Right atrium auricular region (tissue), 2 donors: ENCODE measurements around the gene KLRB1. TPM values are rescaled to one million over a fixed set of nuclear protein-coding genes. Genes with fewer than 3 reads are reported as not detected.
"Not testable (repeated sequence)": the region's sequence is repeated elsewhere in the genome, so short reads cannot be mapped to it uniquely, and the experiment has no call there.

Experiments used
- DNase-seq: peaks from one replicate; pipeline ENCODE4 v3.0.0-alpha.2; 2019; ENCODE audit warnings: low spot score
- H3K27ac ChIP-seq, 2 donors: fragments of 200-600 bp; sonication (generic); 1 replicate in 1 of 2; 2 replicates in 1 of 2; pipeline ENCODE4 v1.5.1; 2016 to 2019
- H3K27me3 ChIP-seq, 2 donors: fragments of 200-600 bp; sonication (generic); one replicate each; pipeline versions ENCODE4 v1.5.1 to v1.6.0; 2017 to 2019
- H3K36me3 ChIP-seq: fragments of 200-600 bp; sonication (generic); one replicate; pipeline ENCODE4 v1.5.1; 2016
- H3K4me1 ChIP-seq, 2 donors: fragments of 200-600 bp; sonication (generic); one replicate each; pipeline versions ENCODE4 v1.5.1 to v1.6.0; 2017 to 2019
- H3K4me3 ChIP-seq, 2 donors: fragments of 200-600 bp; sonication (generic); 1 replicate in 1 of 2; 2 replicates in 1 of 2; pipeline ENCODE4 v1.5.1; 2017 to 2019; ENCODE audit warnings: mild to moderate bottlenecking in 1 of 2, moderate library complexity in 1 of 2
- H3K9me3 ChIP-seq, 2 donors: fragments of 200-600 bp; sonication (generic); one replicate each; pipeline ENCODE4 v1.5.1; 2019
- CTCF ChIP-seq, 2 donors: fragments of 200-600 bp; sonication (generic); IDR thresholded peaks; one replicate each; pipeline ENCODE4 v1.5.1; 2019; ENCODE audit warnings: antibody characterized with exemption in 2 of 2
- total RNA-seq, 2 donors: library from RNA; depleted of rRNA; stranded (reverse); fragments of >200 nt; gene quantifications; one replicate each; pipeline ENCODE4 v1.1.0, GENCODE V29; 2016

KLRB1 gene
- total RNA-seq, 2 donors from 2014 or later, result 0.75 TPM; not detected in 1

DNA sequence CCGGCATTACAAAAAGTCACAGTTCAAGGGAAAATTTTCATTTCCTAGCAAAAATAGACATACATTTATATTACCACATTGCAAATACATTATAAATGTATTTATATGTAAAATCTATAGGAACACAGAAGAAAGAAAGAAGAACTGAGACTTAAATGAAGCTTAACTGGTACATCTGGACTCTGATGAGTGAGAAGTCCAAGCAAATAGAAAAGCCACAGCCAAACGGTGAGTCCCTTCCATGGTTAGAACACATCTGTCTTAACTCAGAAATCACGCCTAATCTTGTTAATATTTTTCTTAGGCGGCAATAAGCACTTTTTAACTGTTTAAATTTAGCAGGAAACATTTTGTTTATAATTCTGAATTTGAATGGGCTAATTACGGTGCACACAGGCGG lies 9.4 kb upstream of the KLRB1 start:
- H3K9me3 ChIP-seq, result no peaks in the 10 kb centered on the region
- no peak overlapping the region for H3K4me3 ChIP-seq
- no peaks in the 10 kb centered on the region for H3K4me1 ChIP-seq
- no peak overlapping the region for H3K27ac ChIP-seq
- TF ChIP-seq CTCF (IDR thresholded peaks at IDR 0.05), result no peak
- H3K27me3 ChIP-seq, result no peaks in the 10 kb centered on the region
- no peaks in the 10 kb centered on the region for H3K36me3 ChIP-seq
- DNase-seq, result no peak

DNA sequence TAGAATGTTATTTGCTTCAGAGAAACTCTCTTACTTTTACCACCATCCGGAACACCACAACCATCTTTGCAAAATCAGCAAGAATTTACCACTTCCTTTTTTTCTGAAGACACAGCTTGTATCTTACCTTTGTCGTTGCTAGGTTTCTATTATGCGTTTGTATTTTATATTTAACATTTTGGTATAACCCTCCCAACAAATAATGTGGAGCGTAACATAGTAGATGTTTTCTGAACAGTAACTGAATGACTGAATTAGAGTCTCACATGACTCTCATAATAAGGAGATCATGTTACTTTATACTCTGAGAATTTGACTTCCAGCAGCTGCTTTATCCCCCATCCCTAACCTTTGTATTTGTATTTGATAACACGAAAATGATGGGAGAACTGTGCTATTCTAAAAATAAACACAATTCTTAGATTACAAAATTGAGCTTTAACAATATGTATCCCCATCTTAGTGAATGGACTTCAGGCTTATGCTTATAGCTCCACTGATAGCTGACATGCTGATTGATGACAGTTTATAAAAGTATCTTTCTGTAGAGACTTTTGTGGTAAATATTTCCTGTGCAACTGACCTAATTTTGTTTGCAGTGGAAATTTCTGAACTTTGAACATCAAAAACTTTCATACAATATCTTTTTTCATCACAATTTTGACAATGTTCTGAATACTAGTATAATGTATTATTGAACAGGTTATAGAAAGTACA lies 7.9 kb upstream of the KLRB1 start:
- Histone ChIP-seq H3K27me3 (no peaks in the 10 kb centered on the region), H3K4me3 (no peak overlapping the region), H3K36me3 (no peaks in the 10 kb centered on the region), H3K9me3 (no peaks in the 10 kb centered on the region), H3K27ac (no peak overlapping the region), H3K4me1 (no peaks in the 10 kb centered on the region)
- DNase-seq, result no peak
- TF ChIP-seq CTCF (IDR thresholded peaks at IDR 0.05), result no peak

DNA sequence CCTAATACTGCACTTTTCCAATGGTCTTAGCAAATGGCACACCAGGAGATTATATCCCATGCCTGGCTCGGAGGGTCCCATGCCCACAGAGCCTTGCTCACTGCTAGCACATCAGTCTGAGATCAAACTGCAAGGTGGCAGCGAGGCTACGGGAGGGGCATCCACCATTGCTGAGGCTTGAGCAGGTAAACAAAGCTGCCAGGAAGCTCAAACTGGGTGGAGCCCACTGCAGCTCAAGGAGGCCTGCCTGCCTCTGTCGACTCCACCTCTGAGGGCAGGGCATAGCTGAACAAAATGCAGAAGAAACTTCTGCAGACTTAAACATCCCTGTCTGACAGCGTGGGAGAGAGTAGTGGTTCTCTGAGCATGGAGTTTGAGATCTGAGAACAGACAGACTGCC lies 2.9 kb upstream of the KLRB1 start:
- H3K27ac ChIP-seq, DNase-seq, H3K27me3 ChIP-seq, H3K4me3 ChIP-seq, H3K36me3 ChIP-seq, H3K4me1 ChIP-seq, H3K9me3 ChIP-seq: not testable (repeated sequence)

- H3K36me3 ChIP-seq, result no peaks in the 10 kb centered on the region
- TF ChIP-seq CTCF (IDR thresholded peaks at IDR 0.05), result no peak
- DNase-seq, result no peak
- no peaks in the 10 kb centered on the region for H3K4me1 ChIP-seq
- H3K27me3 ChIP-seq, result no peaks in the 10 kb centered on the region
- no peaks in the 10 kb centered on the region for H3K9me3 ChIP-seq
- H3K4me3 ChIP-seq, result no peak overlapping the region
- no peak overlapping the region for H3K27ac ChIP-seq
Measured at GRCh38 chr12:9606736-9607372, 862 bp downstream of the KLRB1 start.

- no peak for TF ChIP-seq CTCF (IDR thresholded peaks at IDR 0.05)
Measured at GRCh38 chr12:9606247-9606646, 1.5 kb downstream of the KLRB1 start.

GRCh38 chr12:9605483-9605882 lies 2.2 kb downstream of the KLRB1 start:
- no peak overlapping the region for H3K4me3 ChIP-seq
- H3K27me3 ChIP-seq, result no peaks in the 10 kb centered on the region
- no peak for TF ChIP-seq CTCF (IDR thresholded peaks at IDR 0.05)
- DNase-seq, result no peak
- H3K9me3 ChIP-seq, result no peaks in the 10 kb centered on the region
- no peaks in the 10 kb centered on the region for H3K36me3 ChIP-seq
- H3K4me1 ChIP-seq, result no peaks in the 10 kb centered on the region
- no peak overlapping the region for H3K27ac ChIP-seq

More at GRCh38 chr12:9606247-9606646, 1.5 kb downstream of the KLRB1 start:
- Histone ChIP-seq H3K36me3 (no peaks in the 10 kb centered on the region), H3K4me1 (no peaks in the 10 kb centered on the region), H3K27me3 (no peaks in the 10 kb centered on the region), H3K9me3 (no peaks in the 10 kb centered on the region), H3K4me3 (no peak overlapping the region), H3K27ac (no peak overlapping the region)
- no peak for DNase-seq
